ENCODE data around the gene CLMN. TPM values are rescaled to one million over a fixed set of nuclear protein-coding genes. Genes with fewer than 3 reads are reported as not detected.

The CLMN gene
- polyA plus RNA-seq, 3 donors = 22.0 to 33.7 (median 23.2) TPM

- Histone ChIP-seq H2AFZ (ENCODE audit: insufficient read depth, low read depth, low read length, poor library complexity, severe bottlenecking) (no peak overlapping the region), H3K4me2 (replicated peaks; ENCODE audit: extremely low read depth, low read length, poor library complexity, severe bottlenecking) (no peak overlapping the region)
Measured at GRCh38 chr14:95300002-95300696, 19.6 kb downstream of the CLMN start.

DNA sequence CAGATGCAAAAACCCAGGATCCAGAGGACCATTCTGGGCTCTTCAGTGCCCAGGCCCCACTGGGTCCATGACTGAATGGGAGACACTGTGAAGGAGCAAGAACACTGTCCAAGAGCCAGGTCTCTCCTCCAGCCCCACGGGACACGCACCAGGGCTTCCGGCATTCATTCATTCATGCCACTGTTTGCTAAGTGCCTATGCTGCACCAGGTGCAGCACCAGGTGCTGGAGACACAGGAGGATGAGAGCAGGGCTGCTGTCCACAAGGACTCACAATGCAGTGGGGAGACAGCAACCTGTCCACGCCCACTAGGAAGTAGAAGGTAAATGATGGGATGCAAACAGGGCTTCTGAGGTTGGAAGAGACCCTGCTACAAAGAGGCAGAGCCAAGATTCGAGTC lies 20.4 kb downstream of the CLMN start:
- H3K27me3 Mint-ChIP-seq (ENCODE audit: low read depth in 3 of 3) = peaks cover 1 to 12% (median 3%) of the 10 kb centered on the region in 3 donors
- intact Hi-C loops (cut with micrococcal nuclease) = no loop called here
- Histone ChIP-seq H3K36me3 (replicated peaks in 1 of 2; ENCODE audit: control insufficient read depth in 1 of 2, insufficient read depth in 2 of 2, low read length in 2 of 2) (no peaks in the 10 kb centered on the region), H4K20me1 (ENCODE audit: insufficient read depth, low read length) (peaks cover 100% of the 10 kb centered on the region), H3K9ac (ENCODE audit: insufficient read depth, low read length, poor library complexity, severe bottlenecking) (no peak overlapping the region), H3K4me3 (replicated peaks in 1 of 3; ENCODE audit: low read depth in 2 of 3, low read length in 3 of 3) (no peak overlapping the region), H3K27ac (ENCODE audit: low read depth in 1 of 2, low read length in 2 of 2) (no peak overlapping the region), H3K4me2 (replicated peaks; ENCODE audit: extremely low read depth, low read length, poor library complexity, severe bottlenecking) (no peak overlapping the region), H3K79me2 (ENCODE audit: insufficient read depth, low read length) (peaks cover under 1% of the 10 kb centered on the region), H2AFZ (ENCODE audit: insufficient read depth, low read depth, low read length, poor library complexity, severe bottlenecking) (no peak overlapping the region), H3K4me1 (ENCODE audit: control insufficient read depth in 1 of 2, insufficient read depth in 2 of 2, low read length in 2 of 2) (no peaks in the 10 kb centered on the region), H3K27me3 (ENCODE audit: control insufficient read depth in 2 of 2, insufficient read depth in 2 of 2, low read length in 2 of 2) (no peaks in the 10 kb centered on the region), H3K9me3 (replicated peaks in 1 of 2; ENCODE audit: control insufficient read depth in 1 of 2, insufficient read depth in 1 of 2, low read length in 2 of 2) (no peaks in the 10 kb centered on the region)
- no peak for DNase-seq
- no peak overlapping the region for H3K27ac Mint-ChIP-seq
- peaks cover 0 to 7% (median 0%) of the 10 kb centered on the region in 7 donors for H3K9me3 Mint-ChIP-seq
- no peak overlapping the region for H3K4me3 Mint-ChIP-seq
- TF ChIP-seq CTCF (IDR thresholded peaks at IDR 0.05) = no peak
- peaks cover 7 to 41% of the 10 kb centered on the region in 2 donors for H3K36me3 Mint-ChIP-seq
- WGBS (ENCODE audit: insufficient coverage) = 94% methylated on average over 5 of the region's 5 CpGs
- H3K4me1 Mint-ChIP-seq = peaks cover 17% of the 10 kb centered on the region

More at GRCh38 chr14:95300002-95300696, 19.6 kb downstream of the CLMN start:
- no peak overlapping the region for H3K4me3 Mint-ChIP-seq
- peaks cover 100% of the 10 kb centered on the region for H4K20me1 ChIP-seq (ENCODE audit: insufficient read depth, low read length)
- peaks cover 17% of the 10 kb centered on the region for H3K4me1 Mint-ChIP-seq
- H3K9me3 ChIP-seq (replicated peaks in 1 of 2; ENCODE audit: control insufficient read depth in 1 of 2, insufficient read depth in 1 of 2, low read length in 2 of 2) = no peaks in the 10 kb centered on the region
- DNase-seq = no peak
- WGBS (ENCODE audit: insufficient coverage) = 92% methylated on average over 11 of the region's 12 CpGs
- H3K27ac ChIP-seq (ENCODE audit: low read depth in 1 of 2, low read length in 2 of 2) = no peak overlapping the region
- intact Hi-C loops (cut with micrococcal nuclease) = no loop called here
- H3K9me3 Mint-ChIP-seq = peaks cover 0 to 5% (median 0%) of the 10 kb centered on the region in 7 donors
- H3K79me2 ChIP-seq (ENCODE audit: insufficient read depth, low read length) = peaks cover 2% of the 10 kb centered on the region
- H3K4me3 ChIP-seq (replicated peaks in 1 of 3; ENCODE audit: low read depth in 2 of 3, low read length in 3 of 3) = no peak overlapping the region
- H3K27me3 Mint-ChIP-seq (ENCODE audit: low read depth in 3 of 3) = peaks cover 0 to 9% (median 3%) of the 10 kb centered on the region in 3 donors
- H3K4me1 ChIP-seq (ENCODE audit: control insufficient read depth in 1 of 2, insufficient read depth in 2 of 2, low read length in 2 of 2) = no peaks in the 10 kb centered on the region
- H3K27ac Mint-ChIP-seq = peak overlapping the region in 1 of 7 donors; percentile 50
- TF ChIP-seq CTCF (IDR thresholded peaks at IDR 0.05) = no peak
- H3K9ac ChIP-seq (ENCODE audit: insufficient read depth, low read length, poor library complexity, severe bottlenecking) = no peak overlapping the region
- H3K36me3 ChIP-seq (replicated peaks in 1 of 2; ENCODE audit: control insufficient read depth in 1 of 2, insufficient read depth in 2 of 2, low read length in 2 of 2) = no peaks in the 10 kb centered on the region
- H3K36me3 Mint-ChIP-seq = peaks cover 6 to 34% of the 10 kb centered on the region in 2 donors
- H3K27me3 ChIP-seq (ENCODE audit: control insufficient read depth in 2 of 2, insufficient read depth in 2 of 2, low read length in 2 of 2) = no peaks in the 10 kb centered on the region
